HG03139 (cell line): ENCODE results near the gene TTLL6.
"Not testable (repeated sequence)": the region's sequence is repeated elsewhere in the genome, so short reads cannot be mapped to it uniquely, and the experiment has no call there.

Experiments used
- ATAC-seq: cut with Tn5 transposase; IDR thresholded peaks from one replicate; pipeline ENCODE4 v1.9.1; 2021; ENCODE audit not compliant: unreplicated experiment

Gene TTLL6

DNA sequence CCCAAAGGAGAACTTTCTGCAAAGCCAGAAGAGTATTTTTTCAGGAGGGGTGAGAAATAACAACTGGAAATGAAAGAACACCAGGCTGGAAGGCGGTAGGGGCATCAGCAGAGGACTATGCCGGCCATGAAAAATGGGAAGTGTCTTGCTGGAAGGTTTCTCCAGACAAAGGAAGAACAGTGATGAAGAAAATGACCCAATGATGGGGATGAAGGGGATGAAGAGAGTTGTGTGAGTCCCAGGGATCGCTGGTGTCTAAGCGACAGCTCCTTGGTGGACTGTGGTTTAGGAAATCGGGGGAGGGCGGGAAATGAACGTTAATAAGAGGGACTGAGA is 623 bp downstream of the TTLL6 start:
- no peak for ATAC-seq

DNA sequence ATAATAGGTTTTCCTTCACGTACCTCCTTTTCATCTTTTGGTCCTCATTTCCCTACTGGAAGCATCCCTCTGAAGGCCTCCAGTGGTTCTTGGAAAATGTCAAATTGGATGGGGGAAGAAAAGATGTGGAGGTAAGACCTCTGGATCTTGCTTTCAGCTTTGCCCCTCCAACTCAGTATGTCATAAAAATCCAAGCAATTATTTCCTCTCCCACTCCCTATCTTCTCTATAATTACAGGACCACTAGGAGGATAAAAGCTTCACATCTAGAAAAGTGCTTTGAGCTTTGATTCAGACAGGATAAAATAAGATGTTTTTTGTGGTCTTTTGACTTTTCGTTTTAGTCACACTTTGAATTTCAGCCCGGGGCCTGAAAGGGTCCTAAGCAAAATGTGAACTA is 1.7 kb downstream of the TTLL6 start:
- ATAC-seq = no peak

DNA sequence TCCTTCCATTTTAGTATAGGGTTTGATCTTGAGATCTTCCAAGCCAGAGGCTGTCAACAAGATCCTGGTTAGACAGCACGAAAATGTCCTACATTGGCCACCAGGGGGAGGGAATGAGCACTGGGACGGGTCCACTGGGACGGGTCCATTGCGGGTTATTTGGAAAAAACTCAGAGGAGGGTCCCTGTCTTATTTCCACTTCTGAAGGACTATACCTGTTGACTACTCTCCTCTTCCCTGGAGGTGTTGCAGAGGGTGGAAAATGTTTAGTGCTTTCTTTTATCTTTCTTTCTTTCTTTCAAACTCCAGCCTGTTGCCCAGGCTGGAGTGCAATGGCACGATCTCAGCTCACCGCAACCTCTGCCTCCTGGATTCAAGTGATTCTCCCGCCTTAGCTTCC is 2.5 kb downstream of the TTLL6 start:
- ATAC-seq = no peak

DNA sequence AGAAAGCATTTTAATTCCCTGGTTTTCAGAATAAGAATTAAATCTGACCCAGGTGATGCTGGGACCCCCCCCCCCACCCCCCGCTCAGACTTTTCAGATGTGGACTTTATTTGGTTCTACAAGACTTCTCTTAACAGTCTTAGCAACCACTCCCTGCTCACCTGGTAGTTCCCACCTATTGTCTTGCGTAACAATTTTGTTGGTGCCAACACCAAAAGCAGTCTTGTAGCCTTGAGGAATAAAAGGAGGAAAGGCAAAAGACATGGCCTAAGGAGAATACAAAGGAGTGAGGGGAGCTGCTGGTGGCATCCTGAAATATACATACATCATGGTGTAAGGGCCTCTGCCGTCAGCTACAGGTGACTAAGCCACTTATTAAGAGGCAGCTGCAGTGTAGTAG is 5.0 kb downstream of the TTLL6 start:
- no peak for ATAC-seq

- no peak for ATAC-seq
Observed at GRCh38 chr17:48809182-48809581, 7.8 kb downstream of the TTLL6 start.

DNA sequence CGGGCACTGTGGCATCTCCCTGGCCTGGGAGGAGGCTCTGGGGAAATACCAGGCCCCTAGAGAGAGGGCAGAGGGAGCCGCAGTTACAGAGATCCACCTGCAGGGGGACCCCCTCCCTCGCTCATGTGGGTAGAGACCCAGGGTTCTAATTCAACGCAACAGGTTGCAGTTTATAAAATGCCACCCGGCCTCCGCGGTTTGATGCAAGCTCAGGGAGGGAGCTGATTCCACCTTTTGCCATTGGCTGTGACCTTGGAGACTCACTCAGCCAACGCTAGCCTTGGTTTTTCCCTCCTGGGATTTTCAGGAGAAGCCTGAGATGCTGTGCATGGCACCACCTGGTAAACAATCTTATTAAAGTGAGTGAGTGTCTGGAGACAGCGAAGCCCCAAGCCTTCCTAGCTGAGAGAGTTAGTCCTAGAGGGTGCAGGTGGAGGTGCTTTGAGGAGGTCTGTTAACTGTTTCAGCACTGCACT is 12.1 kb downstream of the TTLL6 start:
- ATAC-seq = no peak

GRCh38 chr17:48800626-48801217 is 16.3 kb downstream of the TTLL6 start:
- no peak for ATAC-seq

DNA sequence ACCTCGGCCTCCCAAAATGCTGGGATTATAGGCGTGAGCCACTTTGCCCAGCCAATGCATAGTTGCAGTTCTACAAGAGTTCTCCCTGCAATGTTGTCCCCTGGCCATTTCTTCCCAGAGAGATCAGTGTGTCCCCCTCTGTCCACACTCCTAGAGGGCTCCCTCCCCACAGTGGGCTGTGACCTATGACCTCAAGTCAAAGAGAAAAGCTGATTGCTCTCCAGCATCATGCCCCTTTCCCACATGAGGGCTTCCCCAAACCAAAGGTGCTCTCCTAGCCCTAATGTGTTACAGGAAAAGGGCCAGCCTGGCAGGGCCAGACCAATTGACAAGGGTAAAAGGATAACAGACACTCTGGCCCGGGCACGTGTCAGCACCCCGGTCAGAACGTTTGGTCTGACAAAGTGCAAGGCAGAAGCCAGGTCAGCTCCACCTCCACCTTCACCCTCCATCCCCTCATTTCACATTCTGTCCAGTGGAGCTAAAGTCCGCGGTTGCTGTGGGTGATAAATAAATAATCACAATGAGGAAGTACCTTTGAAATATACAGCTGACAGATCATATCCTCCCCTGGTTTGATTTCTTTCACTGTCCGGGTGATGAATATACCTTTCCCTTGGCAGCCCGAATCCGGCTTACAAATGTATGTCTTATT is 17.8 kb downstream of the TTLL6 start:
- ATAC-seq = no peak

DNA sequence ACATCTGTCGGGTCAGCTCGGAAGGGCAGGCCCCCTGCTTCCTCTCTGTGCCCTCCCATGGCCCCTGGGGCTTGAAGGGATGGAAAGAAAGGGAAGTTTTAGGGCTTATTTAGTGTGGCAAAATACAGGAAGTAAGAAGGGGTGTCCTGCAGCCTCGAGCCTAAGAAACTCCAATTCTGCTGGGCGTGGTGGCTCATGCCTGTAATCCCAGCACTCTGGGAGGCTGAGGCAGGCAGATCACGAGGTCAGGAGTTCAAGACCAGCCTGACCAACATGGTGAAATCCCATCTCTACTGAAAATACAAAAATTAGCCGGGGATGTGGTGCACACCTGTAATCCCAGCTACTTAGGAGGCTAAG is 20.9 kb downstream of the TTLL6 start:
- ATAC-seq = not testable (repeated sequence)

GRCh38 chr17:48795444-48796162 is 21.4 kb downstream of the TTLL6 start:
- ATAC-seq = no peak

- ATAC-seq = no peak
Observed at GRCh38 chr17:48792033-48792798, 24.8 kb downstream of the TTLL6 start.

DNA sequence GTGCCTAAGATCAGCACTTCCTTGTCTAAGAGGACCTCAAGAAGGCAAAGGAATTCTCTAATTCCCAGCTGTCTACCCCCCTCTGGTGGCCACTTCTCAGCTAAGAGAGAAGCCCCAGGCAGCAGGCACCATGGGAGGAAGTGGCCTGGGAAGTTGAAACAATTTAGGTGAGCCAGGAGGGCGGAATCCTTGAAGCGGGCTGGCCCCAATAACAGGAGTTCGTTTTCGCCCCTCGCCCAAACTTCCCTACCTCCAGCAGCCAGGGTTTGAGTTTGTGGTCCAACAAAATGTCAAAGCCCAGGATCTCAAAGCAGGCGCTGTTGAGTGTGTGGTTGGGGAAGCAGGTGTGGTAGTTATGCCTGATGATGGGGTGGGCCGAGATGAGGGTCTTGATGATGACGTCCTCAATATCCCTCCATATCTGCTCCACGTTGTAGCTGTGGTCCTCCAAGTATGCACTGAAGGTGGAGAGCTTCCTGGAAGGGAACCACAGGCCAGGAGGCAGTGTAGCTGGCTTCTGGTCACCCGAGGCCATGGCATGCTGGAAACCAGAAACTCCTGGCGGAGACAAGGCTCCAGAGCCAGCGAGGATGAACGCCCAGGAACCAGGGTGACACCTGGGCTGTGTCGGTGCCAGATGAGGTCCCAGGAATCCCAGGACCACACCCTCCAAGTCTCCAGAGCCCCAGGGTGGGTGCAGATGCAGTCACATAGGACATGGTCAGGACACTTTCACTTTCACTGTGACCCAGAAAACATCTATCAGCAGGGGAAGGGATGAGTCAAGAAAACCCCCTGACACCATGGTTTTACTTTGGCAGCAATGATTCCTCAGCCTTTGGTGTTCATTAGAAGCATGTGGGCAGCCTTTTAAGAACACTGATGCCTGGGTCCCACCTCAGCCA is 25.6 kb downstream of the TTLL6 start:
- no peak for ATAC-seq

GRCh38 chr17:48790607-48791127 is 26.4 kb downstream of the TTLL6 start:
- no peak for ATAC-seq

- ATAC-seq = no peak
Observed at GRCh38 chr17:48787828-48788227, 29.2 kb downstream of the TTLL6 start.

DNA sequence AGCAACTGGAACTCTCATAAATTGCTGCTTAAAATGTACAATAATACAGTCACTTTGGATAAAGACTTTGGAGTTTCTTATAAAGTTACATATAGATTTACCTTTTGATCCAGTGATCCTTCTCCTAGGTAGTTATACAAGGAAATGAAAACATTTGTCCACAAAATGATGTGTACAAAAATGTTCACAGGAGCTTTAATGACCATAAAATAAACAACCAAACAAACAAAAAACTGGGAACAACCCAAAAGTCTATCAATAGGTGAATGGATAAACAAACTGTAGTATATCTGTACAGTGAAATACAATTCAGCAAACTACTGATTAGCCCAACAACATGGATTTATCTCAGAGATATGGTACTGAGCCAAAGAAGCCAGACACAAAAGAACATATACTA is 37.6 kb downstream of the TTLL6 start:
- ATAC-seq = no peak

DNA sequence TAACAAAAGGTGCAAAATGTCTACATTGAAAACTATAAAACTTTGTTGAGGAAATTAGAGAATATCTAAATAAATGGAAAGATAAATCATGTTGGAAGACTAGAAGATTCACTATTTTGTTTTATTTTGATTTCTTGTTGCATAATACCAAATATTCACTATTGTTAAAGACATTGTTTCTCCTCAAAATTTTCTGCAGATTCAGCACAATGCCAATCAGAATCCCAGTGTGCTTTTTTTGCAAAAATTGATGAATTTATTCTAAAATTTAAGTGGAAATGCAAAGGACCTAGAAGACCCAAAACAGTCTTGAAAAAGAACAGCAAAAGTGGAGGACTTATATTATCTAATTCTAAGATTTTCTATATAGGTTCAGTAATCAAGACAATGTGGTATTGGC is 40.4 kb downstream of the TTLL6 start:
- ATAC-seq = no peak

GRCh38 chr17:48773245-48773644 is 43.8 kb downstream of the TTLL6 start:
- no peak for ATAC-seq

DNA sequence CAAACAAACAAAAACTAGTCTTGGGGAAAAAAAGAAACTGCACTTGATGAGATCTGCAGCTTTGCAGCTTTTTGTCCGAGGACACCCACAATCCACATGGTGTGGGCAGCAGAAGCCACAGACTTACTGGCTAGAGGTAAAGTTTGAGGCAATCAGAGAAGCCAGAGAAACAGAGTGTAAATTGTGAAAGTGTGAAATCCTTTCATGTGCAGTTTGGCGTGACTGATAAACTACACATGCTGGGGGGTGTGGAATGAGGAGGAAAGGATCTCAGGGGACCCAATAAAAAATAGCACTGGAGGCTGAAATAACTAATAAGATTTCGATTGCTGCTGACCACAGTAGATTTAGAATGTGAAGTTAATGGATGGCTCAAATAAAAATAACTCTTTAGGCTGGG is 46.1 kb downstream of the TTLL6 start:
- ATAC-seq = no peak

DNA sequence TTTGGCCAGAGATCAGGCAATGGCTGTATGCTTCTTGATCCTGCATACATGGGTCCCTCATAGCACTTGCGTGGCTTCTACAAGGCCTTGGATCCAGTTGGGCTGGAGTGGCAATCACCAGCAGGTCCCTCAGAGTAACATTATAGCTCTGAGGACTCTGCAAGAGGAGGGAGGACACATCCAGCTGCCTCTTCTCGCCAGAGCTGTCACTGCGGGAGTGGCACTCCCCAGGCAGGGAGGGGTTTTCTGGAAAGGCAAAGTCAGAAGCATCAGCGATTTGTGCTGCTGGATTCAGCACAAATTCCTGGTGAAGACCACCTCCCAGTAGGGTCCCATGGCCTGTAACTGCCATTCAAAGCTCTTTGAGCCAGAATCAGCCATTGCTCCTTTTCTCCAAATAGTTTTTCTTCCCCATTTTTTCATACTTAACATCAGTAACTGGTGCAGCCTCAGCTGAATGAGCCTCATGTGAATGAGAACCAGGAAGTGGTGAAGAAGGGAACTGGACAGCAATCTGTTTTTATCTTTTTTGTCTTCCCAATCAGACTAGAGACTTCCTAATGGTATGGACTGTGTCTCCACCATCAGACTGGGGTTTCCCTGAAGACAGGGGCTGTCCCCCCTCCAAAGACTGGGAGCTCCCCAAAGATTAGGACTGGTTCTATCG is 47.9 kb downstream of the TTLL6 start:
- ATAC-seq = no peak

DNA sequence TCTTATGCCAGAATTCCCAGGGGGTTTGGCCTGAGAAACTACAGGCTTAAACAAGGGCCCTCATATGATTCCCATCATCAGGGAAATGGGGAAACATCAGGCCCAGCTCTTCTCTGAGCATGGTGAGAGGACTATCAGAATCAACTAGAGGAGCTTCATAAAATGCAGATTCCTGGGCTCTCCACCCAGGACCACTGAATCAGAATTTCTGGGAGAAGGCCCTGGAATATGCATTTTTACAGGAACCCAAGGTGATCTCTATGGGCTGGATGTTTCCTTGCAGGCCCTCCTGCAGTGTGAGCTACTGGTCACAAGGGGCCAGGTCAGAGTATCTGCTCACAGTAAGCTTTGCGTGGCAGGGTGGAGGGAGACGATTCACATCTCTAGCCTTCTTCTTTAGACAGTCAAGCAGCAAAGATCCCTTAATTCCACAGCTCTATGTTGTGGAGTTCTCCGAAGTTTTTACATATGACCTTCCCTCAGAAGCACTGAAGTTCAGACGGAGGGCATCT is 49.7 kb downstream of the TTLL6 start:
- no peak for ATAC-seq
